GM21367 (cell line): Measurements from ENCODE around the gene RRAS2.

Experiments
- ATAC-seq: cut with Tn5 transposase; IDR thresholded peaks from one replicate; pipeline ENCODE4 v1.9.1; 2021; ENCODE audit not compliant: unreplicated experiment

Gene RRAS2

DNA sequence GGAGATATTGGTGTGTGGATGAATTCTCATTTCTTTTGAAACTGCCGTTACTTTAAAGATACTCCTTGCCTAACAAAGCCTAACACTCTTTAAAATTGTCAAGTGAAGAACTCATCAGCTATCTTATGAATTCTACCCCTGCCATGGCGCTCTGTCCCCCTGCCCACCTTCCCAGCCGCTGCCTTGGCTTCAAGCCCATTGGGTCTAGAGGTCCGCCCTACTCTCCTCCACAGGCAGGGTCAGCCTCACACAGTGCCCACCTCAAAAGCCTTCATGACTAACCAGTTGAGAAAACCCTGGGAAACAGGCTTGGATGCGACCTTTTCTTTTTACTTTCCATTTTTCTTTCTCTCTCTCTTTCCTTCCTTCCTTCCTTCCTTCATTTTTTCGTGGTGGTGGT is 128.6 kb downstream of the RRAS2 start:
- no peak for ATAC-seq

DNA sequence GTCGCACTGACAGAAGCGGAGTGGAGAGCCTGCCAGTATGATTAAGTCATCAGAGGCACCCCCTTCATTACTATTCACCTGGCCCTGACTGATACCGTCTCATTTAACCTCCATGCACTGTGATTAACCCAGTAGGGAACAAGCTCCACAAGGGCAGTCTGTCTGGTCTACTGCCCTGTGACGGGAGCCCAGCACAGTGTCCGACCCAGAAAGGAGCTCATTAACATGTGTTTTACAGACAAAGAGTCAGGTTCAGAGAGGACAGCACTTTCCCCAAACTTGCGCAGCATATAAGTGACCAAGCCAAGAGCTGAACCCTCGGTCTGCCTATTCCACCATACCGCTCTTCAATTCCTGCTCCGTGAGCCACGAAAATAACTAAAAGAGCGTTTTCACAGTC is 129.5 kb downstream of the RRAS2 start:
- no peak for ATAC-seq

DNA sequence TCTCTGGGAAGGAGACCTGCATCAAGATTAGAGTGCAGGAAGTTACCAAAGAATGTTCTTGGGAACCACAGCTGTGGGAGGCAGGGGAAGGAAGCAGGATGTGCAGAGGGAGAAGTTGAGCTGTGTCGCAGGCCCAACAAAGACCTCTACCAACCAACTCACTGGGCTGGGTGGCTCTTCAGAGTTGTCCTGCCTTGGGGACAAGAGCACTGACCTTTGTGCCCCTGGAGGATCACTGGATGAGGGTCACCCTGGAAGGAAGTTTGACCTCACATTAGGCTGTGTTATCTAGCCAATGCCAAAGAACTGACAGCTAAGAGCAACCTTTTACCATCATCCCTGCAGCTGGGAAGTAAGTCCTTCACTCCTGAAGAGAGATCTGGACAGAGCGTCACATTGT is 130.6 kb downstream of the RRAS2 start:
- ATAC-seq = no peak
